CMK (cell line): Measurements from ENCODE around the gene AP4M1.

Experiments
- DNase-seq: peaks from one replicate; pipeline ENCODE4 v3.0.0-alpha.2; 2010; ENCODE audit warnings: low read depth

AP4M1 gene

GRCh38 chr7:100101016-100101862 is at the start of gene AP4M1, which contains the start of gene MCM7:
TSS of gene AP4M1 (plus strand) at chr7:100101643. CDS start at chr7:100101715, 72 bp downstream.
TSS of gene MCM7 (minus strand) at chr7:100101397. CDS start at chr7:100101294, 103 bp downstream.
- peak; percentile 94 for DNase-seq

- peak; percentile 43 for DNase-seq
Observed at GRCh38 chr7:100053215-100053614, 48.2 kb upstream of the AP4M1 start.

GRCh38 chr7:100057006-100057405 is 44.4 kb upstream of the AP4M1 start:
- no peak for DNase-seq

- no peak for DNase-seq
Observed at GRCh38 chr7:100059251-100059739, 42.1 kb upstream of the AP4M1 start.

- DNase-seq, result peak; percentile 55
Observed at GRCh38 chr7:100061518-100062193, 39.8 kb upstream of the AP4M1 start.

GRCh38 chr7:100063376-100063775 is 38.1 kb upstream of the AP4M1 start:
- no peak for DNase-seq

GRCh38 chr7:100064162-100064561 is 37.3 kb upstream of the AP4M1 start:
- DNase-seq, result no peak

GRCh38 chr7:100065452-100066186 is 35.8 kb upstream of the AP4M1 start:
- no peak for DNase-seq

- DNase-seq, result no peak
Observed at GRCh38 chr7:100066953-100067352, 34.5 kb upstream of the AP4M1 start.

- no peak for DNase-seq
Observed at GRCh38 chr7:100069991-100070390, 31.5 kb upstream of the AP4M1 start.

GRCh38 chr7:100071018-100071723 is 30.3 kb upstream of the AP4M1 start:
- DNase-seq, result no peak

GRCh38 chr7:100072462-100072861 is 29.0 kb upstream of the AP4M1 start:
- no peak for DNase-seq

- DNase-seq, result no peak
Observed at GRCh38 chr7:100074841-100075240, 26.6 kb upstream of the AP4M1 start.

GRCh38 chr7:100075418-100075817 is 26.0 kb upstream of the AP4M1 start:
- no peak for DNase-seq

- no peak for DNase-seq
Observed at GRCh38 chr7:100077205-100077604, 24.2 kb upstream of the AP4M1 start.

- no peak for DNase-seq
Observed at GRCh38 chr7:100079024-100079560, 22.4 kb upstream of the AP4M1 start.

GRCh38 chr7:100080907-100081534 is 20.4 kb upstream of the AP4M1 start:
- DNase-seq, result no peak

GRCh38 chr7:100081535-100082102 is 19.8 kb upstream of the AP4M1 start, which contains the start of gene ZNF3:
TSS of gene ZNF3 (minus strand) at chr7:100081723. CDS start at chr7:100077357, 4,366 bp downstream.
- peak; percentile 97 for DNase-seq

- no peak for DNase-seq
Observed at GRCh38 chr7:100082978-100083377, 18.5 kb upstream of the AP4M1 start.

GRCh38 chr7:100085515-100085914 is 15.9 kb upstream of the AP4M1 start:
- DNase-seq, result no peak
